IMR-90 (cell line): ENCODE data around the gene CTPS2. TPM values are rescaled to one million over a fixed set of nuclear protein-coding genes. Genes with fewer than 3 reads are reported as not detected.

Source experiments
- ATAC-seq: fragments of 200-7000 bp; cut with Tn5 transposase; 2 replicates; pipeline ENCODE4 v1.9.1; 2020; ENCODE audit warnings: low read depth, mild to moderate bottlenecking, moderate library complexity
- BruUV-seq: library from RNA; stranded (reverse); fragments of 400-500 nt; replicated peaks from 2 replicates; lab custom pipeline; 2021; lab: Mats Ljungman, UMichigan
- CTCF ChIA-PET: fragments of 300-600 bp; formaldehyde crosslinking; extraction: SDS; loops from one replicate; lab custom pipeline; 2021; ENCODE audit warnings: antibody characterized with exemption; lab: Yijun Ruan, JAX
- POLR2A ChIA-PET: fragments of 300-600 bp; sonication (Branson Sonifier 250); formaldehyde crosslinking; loops from one replicate; lab custom pipeline; 2022; ENCODE audit warnings: antibody characterized with exemption; ENCODE audit not compliant: unreplicated experiment; lab: Charles Lee
- DNase-seq: peaks from one replicate; pipeline ENCODE4 v3.0.0; 2013
- H2AFZ ChIP-seq: replicated peaks from 2 replicates; pipeline ENCODE3; 2013; ENCODE audit warnings: low read length, mild to moderate bottlenecking; ENCODE audit not compliant: poor library complexity
- H2AK5ac ChIP-seq: 2 replicates; pipeline ENCODE4 v1.6.1; 2013; ENCODE audit warnings: low read depth, low read length, inconsistent platforms
- H2AK9ac ChIP-seq: replicated peaks from 2 replicates; pipeline ENCODE3; 2013; ENCODE audit warnings: mild to moderate bottlenecking, low read depth, low read length, moderate library complexity; ENCODE audit not compliant: poor library complexity
- H2BK120ac ChIP-seq: 2 replicates; pipeline ENCODE4 v1.6.1; 2013; ENCODE audit warnings: low read depth, low read length, inconsistent platforms
- H2BK15ac ChIP-seq: 3 replicates; pipeline ENCODE4 v1.6.1; 2013; ENCODE audit warnings: low read depth, low read length, inconsistent platforms
- H2BK20ac ChIP-seq: 2 replicates; pipeline ENCODE4 v1.6.1; 2013; ENCODE audit warnings: low read depth, mild to moderate bottlenecking, inconsistent platforms, low read length, moderate library complexity
- H2BK5ac ChIP-seq: 2 replicates; pipeline ENCODE4 v1.6.1; 2013; ENCODE audit warnings: mild to moderate bottlenecking, low read depth, low read length, inconsistent platforms; ENCODE audit not compliant: poor library complexity, severe bottlenecking
- H3K14ac ChIP-seq: replicated peaks from 2 replicates; pipeline ENCODE4 v1.6.1; 2013; ENCODE audit warnings: low read depth, low read length, inconsistent platforms
- H3K18ac ChIP-seq: 2 replicates; pipeline ENCODE4 v1.6.1; 2013; ENCODE audit warnings: low read depth, low read length, control low read depth
- H3K23ac ChIP-seq: 2 replicates; pipeline ENCODE4 v1.6.1; 2013; ENCODE audit warnings: low read depth, low read length, inconsistent platforms
- H3K27ac ChIP-seq: 2 replicates; pipeline ENCODE4 v1.5.1; 2013; ENCODE audit warnings: mild to moderate bottlenecking, control low read depth, low read length; ENCODE audit not compliant: insufficient read depth
- H3K27me3 ChIP-seq: 2 replicates; pipeline ENCODE4 v1.6.1; 2013; ENCODE audit warnings: low read length; ENCODE audit not compliant: control insufficient read depth, insufficient read depth
- H3K36me3 ChIP-seq: 2 replicates; pipeline ENCODE4 v1.6.1; 2013; ENCODE audit warnings: low read length, mixed read lengths; ENCODE audit not compliant: control insufficient read depth, insufficient read depth
- H3K4ac ChIP-seq: 2 replicates; pipeline ENCODE4 v1.6.1; 2013; ENCODE audit warnings: low read depth, low read length, inconsistent platforms
- H3K4me1 ChIP-seq: 2 replicates; pipeline ENCODE4 v1.6.1; 2013; ENCODE audit warnings: low read length, mixed read lengths; ENCODE audit not compliant: control insufficient read depth, insufficient read depth
- H3K4me2 ChIP-seq: 2 replicates; pipeline ENCODE4 v1.6.1; 2013; ENCODE audit warnings: low read depth, mild to moderate bottlenecking, control low read depth, low read length, moderate library complexity
- H3K4me3 ChIP-seq: 2 replicates; pipeline ENCODE4 v1.5.1; 2013; ENCODE audit warnings: low read depth, mild to moderate bottlenecking, control low read depth, low read length, moderate library complexity; ENCODE audit not compliant: insufficient read depth
- H3K56ac ChIP-seq: 2 replicates; pipeline ENCODE4 v1.6.1; 2013; ENCODE audit warnings: low read length, inconsistent platforms; ENCODE audit not compliant: insufficient read depth; ENCODE audit errors: extremely low read depth
- H3K79me1 ChIP-seq, 2 experiments: 2 replicates each; pipeline ENCODE4 v1.6.1; 2013; ENCODE audit warnings: low read length in 2 of 2, inconsistent platforms in 1 of 2, low read depth in 1 of 2
- H3K9ac ChIP-seq: 2 replicates; pipeline ENCODE4 v1.6.1; 2013; ENCODE audit warnings: low read depth, low read length, control low read depth
- H3K9me1 ChIP-seq: 2 replicates; pipeline ENCODE4 v1.6.1; 2013; ENCODE audit warnings: low read length, inconsistent platforms; ENCODE audit not compliant: insufficient read depth
- H3K9me3 ChIP-seq: 2 replicates; pipeline ENCODE4 v1.6.1; 2013; ENCODE audit warnings: low read length; ENCODE audit not compliant: control insufficient read depth, insufficient read depth
- H4K20me1 ChIP-seq: 2 replicates; pipeline ENCODE4 v1.6.1; 2013; ENCODE audit warnings: low read length, inconsistent platforms; ENCODE audit not compliant: insufficient read depth
- H4K5ac ChIP-seq: 2 replicates; pipeline ENCODE4 v1.6.1; 2013; ENCODE audit warnings: mild to moderate bottlenecking, low read depth, low read length, control low read depth
- H4K8ac ChIP-seq, 2 experiments: 2 replicates each; pipeline ENCODE4 v1.6.1; 2013; ENCODE audit warnings: low read depth in 2 of 2, low read length in 2 of 2, control low read depth in 1 of 2, inconsistent platforms in 1 of 2
- H4K91ac ChIP-seq: 2 replicates; pipeline ENCODE4 v1.6.1; 2013; ENCODE audit warnings: low read depth, low read length, inconsistent platforms; ENCODE audit not compliant: insufficient read depth
- BHLHE40 ChIP-seq: fragments of 150-350 bp; IDR thresholded peaks from 2 replicates; pipeline ENCODE4 v1.6.1; 2016; ENCODE audit warnings: mild to moderate bottlenecking, low read depth, low read length
- CEBPB ChIP-seq: IDR thresholded peaks from 2 replicates; pipeline ENCODE4 v1.6.1; 2012; ENCODE audit warnings: low read depth, low read length, improper control_type of control experiment
- CHD1 ChIP-seq: IDR thresholded peaks from 2 replicates; pipeline ENCODE4 v1.6.1; 2012; ENCODE audit warnings: low read depth, low read length, improper control_type of control experiment
- CTCF ChIP-seq: conservative IDR thresholded peaks from 2 replicates; pipeline ENCODE4 v1.5.1; 2012; ENCODE audit warnings: mild to moderate bottlenecking, low read depth, low read length, improper control_type of control experiment
- ELK1 ChIP-seq: fragments of 150-350 bp; IDR thresholded peaks from 2 replicates; pipeline ENCODE4 v1.6.1; 2016; ENCODE audit warnings: low read depth, mild to moderate bottlenecking, low read length, moderate library complexity, borderline replicate concordance
- FOS ChIP-seq: fragments of 150-350 bp; IDR thresholded peaks from 2 replicates; pipeline ENCODE4 v1.6.1; 2016; ENCODE audit warnings: low read depth, low read length
- MAFK ChIP-seq: IDR thresholded peaks from 2 replicates; pipeline ENCODE4 v1.6.1; 2012; ENCODE audit warnings: low read depth, low read length, improper control_type of control experiment
- MAZ ChIP-seq: IDR thresholded peaks from 2 replicates; pipeline ENCODE4 v1.6.1; 2012; ENCODE audit warnings: low read depth, mild to moderate bottlenecking, low read length, improper control_type of control experiment, moderate library complexity, borderline replicate concordance
- MXI1 ChIP-seq: IDR thresholded peaks from 2 replicates; pipeline ENCODE4 v1.6.1; 2012; ENCODE audit warnings: low read depth, mild to moderate bottlenecking, low read length, moderate library complexity, borderline replicate concordance
- NFE2L2 ChIP-seq: fragments of 150-350 bp; IDR thresholded peaks from 2 replicates; pipeline ENCODE4 v1.6.1; 2016; ENCODE audit warnings: low read depth, mild to moderate bottlenecking, low read length
- POLR2A ChIP-seq: IDR thresholded peaks from 2 replicates; pipeline ENCODE4 v1.6.1; 2012; ENCODE audit warnings: mild to moderate bottlenecking, low read depth, low read length
- RAD21 ChIP-seq: IDR thresholded peaks from 2 replicates; pipeline ENCODE4 v1.6.1; 2012; ENCODE audit warnings: low read length, improper control_type of control experiment
- RFX5 ChIP-seq: IDR thresholded peaks from 2 replicates; pipeline ENCODE4 v1.8.0; 2012; ENCODE audit warnings: low read depth, mild to moderate bottlenecking, low read length, moderate library complexity
- SMC3 ChIP-seq: fragments of 150-350 bp; IDR thresholded peaks from 2 replicates; pipeline ENCODE4 v1.6.1; 2016; ENCODE audit warnings: low read depth, mild to moderate bottlenecking, antibody characterized with exemption, low read length, moderate library complexity
- USF2 ChIP-seq: fragments of 150-350 bp; IDR thresholded peaks from 2 replicates; pipeline ENCODE4 v1.6.1; 2017; ENCODE audit warnings: mild to moderate bottlenecking, antibody characterized with exemption, low read length, low read depth
- dilution Hi-C: fragments of 300-500 bp; cut with HindIII; formaldehyde crosslinking; loops from one replicate; pipeline ENCODE4 v1.14.3; 2018; ENCODE audit warnings: low sequenced_read_pairs; ENCODE audit not compliant: unreplicated experiment
- in situ Hi-C: fragments of 300-500 bp; cut with MboI; formaldehyde crosslinking; loops from 3 replicates; pipeline ENCODE4 v1.14.3; 2019; ENCODE audit warnings: low sequenced_read_pairs, inconsistent platforms, mixed read lengths
- intact Hi-C: fragments of 100-400 bp; cut with micrococcal nuclease; formaldehyde crosslinking; loops from 2 replicates; pipeline ENCODE4 v1.10.0; 2022
- polyA plus RNA-seq, 3 experiments: library from polyadenylated mRNA; depleted of rRNA; stranded (reverse); fragments of >200 nt; gene quantifications; 2 replicates each; pipeline ENCODE4 v1.2.3, GENCODE V29; 2012; ENCODE audit warnings: low replicate concordance in 1 of 3
- total RNA-seq: library from RNA; depleted of rRNA; stranded (reverse); fragments of >200 nt; gene quantifications from 2 replicates; pipeline ENCODE4 v1.2.3, GENCODE V29; 2012

The CTPS2 gene
- total and polyA plus RNA-seq, 2 of the 4 experiments (the other 2 are of a cell fraction): 6.0 to 13.1 TPM

GRCh38 chrX:16727637-16728036 lies 15.2 kb upstream of the CTPS2 start:
- dilution Hi-C loops (no loop called here), intact Hi-C loops (no loop called here), in situ Hi-C loops (no loop called here)
- DNase-seq: no peak
- Histone ChIP-seq H3K18ac (no peak overlapping the region), H3K9me1 (peaks cover 10% of the 10 kb centered on the region), H2BK20ac (no peak overlapping the region), H3K23ac (no peak overlapping the region), H3K4me1 (peaks cover under 1% of the 10 kb centered on the region; the same call in 1 of the 2 replicates), H3K27ac (no peak overlapping the region), H3K9ac (no peak overlapping the region), H2AK9ac (no peak overlapping the region), H2AK5ac (no peak overlapping the region), H4K5ac (no peak overlapping the region), H3K4ac (no peak overlapping the region), H4K8ac (no peak overlapping the region), H3K27me3 (no peaks in the 10 kb centered on the region), H3K4me3 (no peak overlapping the region), H3K4me2 (no peak overlapping the region), H2BK15ac (no peak overlapping the region), H3K36me3 (0 out of 2 replicates have a peak, but pooled peaks cover under 1% of the 10 kb centered on the region), H3K14ac (no peak overlapping the region), H3K9me3 (no peaks in the 10 kb centered on the region), H2AFZ (no peak overlapping the region), H2BK5ac (no peak overlapping the region), H4K91ac (no peak overlapping the region), H4K20me1 (peaks cover 39% of the 10 kb centered on the region), H3K79me1 (peaks cover 2 to 30% of the 10 kb centered on the region in 2 experiments; a peak in 3 of 4 replicates), H3K56ac (no peak overlapping the region), H2BK120ac (no peak overlapping the region)
- no TSS peak for BruUV-seq
- no peak for ATAC-seq
- POLR2A ChIA-PET: no interaction called here
- CTCF ChIA-PET: no interaction called here
- no peak for TF ChIP-seq CHD1
- no peak for TF ChIP-seq MAFK
- TF ChIP-seq MXI1: no peak
- TF ChIP-seq NFE2L2: no peak
- no peak for TF ChIP-seq RFX5
- TF ChIP-seq MAZ: no peak
- no peak for TF ChIP-seq CEBPB
- TF ChIP-seq ELK1: no peak
- TF ChIP-seq BHLHE40: no peak
- no peak for TF ChIP-seq CTCF
- TF ChIP-seq SMC3: no peak
- TF ChIP-seq POLR2A: no peak
- TF ChIP-seq USF2: no peak
- TF ChIP-seq RAD21: no peak
- TF ChIP-seq FOS: no peak
